ENCODE measurements around the gene NDN. TPM values are rescaled to one million over a fixed set of nuclear protein-coding genes. Genes with fewer than 3 reads are reported as not detected.

NDN gene
- total RNA-seq, 2 donors from 2014 or later, result 51.6 to 72.2 TPM

GRCh38 chr15:23694592-23694991 is 7.5 kb upstream of the NDN start:
- TF ChIP-seq CTCF (IDR thresholded peaks at IDR 0.05), result no peak

GRCh38 chr15:23690450-23690852 is 3.3 kb upstream of the NDN start:
- Histone ChIP-seq H3K27ac (no peak overlapping the region), H3K4me1 (no peaks in the 10 kb centered on the region), H3K4me3 (no peak overlapping the region), H3K36me3 (no peaks in the 10 kb centered on the region), H3K9me3 (peaks cover 0 to 7% of the 10 kb centered on the region in 2 donors), H3K27me3 (no peaks in the 10 kb centered on the region)
- no peak for TF ChIP-seq CTCF (IDR thresholded peaks at IDR 0.05)
- no peak for DNase-seq (ENCODE audit: low spot score)

More at GRCh38 chr15:23694592-23694991, 7.5 kb upstream of the NDN start:
- Histone ChIP-seq H3K4me3 (no peak overlapping the region), H3K27ac (no peak overlapping the region), H3K4me1 (no peaks in the 10 kb centered on the region), H3K9me3 (peaks cover 0 to 7% of the 10 kb centered on the region in 2 donors), H3K27me3 (no peaks in the 10 kb centered on the region), H3K36me3 (no peaks in the 10 kb centered on the region)
- no peak for DNase-seq (ENCODE audit: low spot score)

- H3K27ac ChIP-seq, result no peak overlapping the region
- TF ChIP-seq CTCF (IDR thresholded peaks at IDR 0.05), result no peak
- DNase-seq (ENCODE audit: low spot score), result no peak
These were observed 2.9 kb upstream of the NDN start for GRCh38 chr15:23690015-23690414.

GRCh38 chr15:23686466-23687142 is 501 bp downstream of the NDN start:
- Histone ChIP-seq H3K36me3 (no peaks in the 10 kb centered on the region), H3K4me1 (no peaks in the 10 kb centered on the region), H3K27ac (no peak overlapping the region), H3K4me3 (peak overlapping the region; percentile 46 to 56), H3K27me3 (no peaks in the 10 kb centered on the region), H3K9me3 (no peaks in the 10 kb centered on the region)
- DNase-seq (ENCODE audit: low spot score), result no peak
- TF ChIP-seq CTCF (IDR thresholded peaks at IDR 0.05), result no peak

More at GRCh38 chr15:23690015-23690414, 2.9 kb upstream of the NDN start:
- H3K36me3 ChIP-seq, result no peaks in the 10 kb centered on the region
- H3K4me1 ChIP-seq, result no peaks in the 10 kb centered on the region
- H3K27me3 ChIP-seq, result no peaks in the 10 kb centered on the region
- peaks cover 0 to 4% of the 10 kb centered on the region in 2 donors for H3K9me3 ChIP-seq
- no peak overlapping the region for H3K4me3 ChIP-seq

- H3K9me3 ChIP-seq, result no peaks in the 10 kb centered on the region
- no peak for TF ChIP-seq CTCF (IDR thresholded peaks at IDR 0.05)
These were observed 15.6 kb downstream of the NDN start for GRCh38 chr15:23671481-23671880.

GRCh38 chr15:23670970-23671369 is 16.1 kb downstream of the NDN start:
- TF ChIP-seq CTCF (IDR thresholded peaks at IDR 0.05), result no peak
- H3K4me3 ChIP-seq, result no peak overlapping the region
- H3K27me3 ChIP-seq, result no peaks in the 10 kb centered on the region
- H3K36me3 ChIP-seq, result no peaks in the 10 kb centered on the region
- H3K4me1 ChIP-seq, result no peaks in the 10 kb centered on the region
- H3K27ac ChIP-seq, result no peak overlapping the region
- no peaks in the 10 kb centered on the region for H3K9me3 ChIP-seq
- DNase-seq (ENCODE audit: low spot score), result no peak

More at GRCh38 chr15:23671481-23671880, 15.6 kb downstream of the NDN start:
- Histone ChIP-seq H3K36me3 (no peaks in the 10 kb centered on the region), H3K27ac (no peak overlapping the region), H3K27me3 (no peaks in the 10 kb centered on the region), H3K4me3 (no peak overlapping the region), H3K4me1 (no peaks in the 10 kb centered on the region)
- no peak for DNase-seq (ENCODE audit: low spot score)

Measured in right atrium auricular region (tissue), 2 donors.